ENCODE data around the gene HYCC1.
A peak's percentile ranks its signal among the peaks of the same experiment; 100 is the strongest.

HYCC1 gene

GRCh38 chr7:23024454-23024853 is 10.5 kb upstream of the HYCC1 start:
- DNase-seq (ENCODE audit: insufficient read length, low spot score) (no peak), FAIRE-seq (no peak)
- no peak for TF ChIP-seq POLR2A (IDR thresholded peaks at IDR 0.05; ENCODE audit: low read depth, low read length)

- DNase-seq (ENCODE audit: insufficient read length, low spot score) (no peak), FAIRE-seq (no peak)
- no peak for TF ChIP-seq POLR2A (IDR thresholded peaks at IDR 0.05; ENCODE audit: low read depth, low read length)
These were observed 8.9 kb upstream of the HYCC1 start for GRCh38 chr7:23022851-23023250.

DNA sequence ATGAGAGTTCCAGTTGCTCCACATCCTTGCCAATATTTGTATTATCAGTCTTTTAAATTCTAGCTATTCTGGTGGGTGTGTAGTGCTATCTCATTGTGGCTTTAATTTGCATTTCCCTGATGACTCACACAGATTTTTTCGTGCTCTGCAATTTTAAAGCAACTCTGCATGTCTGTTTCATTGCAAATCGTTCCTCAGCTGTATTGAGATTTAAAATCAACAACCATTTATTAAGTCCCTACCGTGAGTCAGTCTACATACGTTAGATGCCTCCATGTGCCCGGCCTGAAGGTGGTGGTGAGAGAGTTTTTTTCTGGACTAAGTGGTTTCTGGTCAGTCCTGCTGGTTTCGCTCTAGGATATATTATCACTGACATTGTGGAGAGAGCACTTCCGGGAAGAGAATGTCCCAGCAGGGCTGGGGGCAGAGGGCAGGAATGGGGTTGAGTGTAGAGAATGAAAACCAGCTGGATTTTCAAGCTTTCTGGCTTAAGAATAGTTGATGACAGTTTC is 8.4 kb upstream of the HYCC1 start:
- TF ChIP-seq POLR2A (IDR thresholded peaks at IDR 0.05; ENCODE audit: low read depth, low read length): no peak
- no peak for DNase-seq (ENCODE audit: insufficient read length, low spot score)

DNA sequence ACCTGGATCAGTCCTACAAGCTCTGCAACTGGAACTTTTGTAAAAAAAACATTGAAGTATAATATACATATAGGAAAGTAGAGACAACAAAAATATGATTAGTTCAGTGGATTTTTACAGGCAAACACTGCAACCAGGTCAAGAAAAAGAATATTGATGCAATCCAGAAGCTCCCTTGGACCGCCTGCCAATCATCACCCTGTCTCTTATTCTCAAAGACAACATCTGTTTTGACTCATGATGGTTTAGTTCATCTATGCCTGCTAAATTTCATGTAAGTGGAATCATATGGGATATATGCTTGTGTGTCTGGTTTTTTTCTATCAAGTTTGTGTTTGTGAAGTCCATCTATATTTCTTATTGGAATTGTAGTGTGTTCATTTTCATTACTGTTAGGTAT is 7.7 kb upstream of the HYCC1 start:
- no peak for FAIRE-seq
- no peak for TF ChIP-seq POLR2A (IDR thresholded peaks at IDR 0.05; ENCODE audit: low read depth, low read length)
- DNase-seq (ENCODE audit: insufficient read length, low spot score): no peak

More for the DNA sequence above, 8.4 kb upstream of the HYCC1 start:
- FAIRE-seq: no peak

DNA sequence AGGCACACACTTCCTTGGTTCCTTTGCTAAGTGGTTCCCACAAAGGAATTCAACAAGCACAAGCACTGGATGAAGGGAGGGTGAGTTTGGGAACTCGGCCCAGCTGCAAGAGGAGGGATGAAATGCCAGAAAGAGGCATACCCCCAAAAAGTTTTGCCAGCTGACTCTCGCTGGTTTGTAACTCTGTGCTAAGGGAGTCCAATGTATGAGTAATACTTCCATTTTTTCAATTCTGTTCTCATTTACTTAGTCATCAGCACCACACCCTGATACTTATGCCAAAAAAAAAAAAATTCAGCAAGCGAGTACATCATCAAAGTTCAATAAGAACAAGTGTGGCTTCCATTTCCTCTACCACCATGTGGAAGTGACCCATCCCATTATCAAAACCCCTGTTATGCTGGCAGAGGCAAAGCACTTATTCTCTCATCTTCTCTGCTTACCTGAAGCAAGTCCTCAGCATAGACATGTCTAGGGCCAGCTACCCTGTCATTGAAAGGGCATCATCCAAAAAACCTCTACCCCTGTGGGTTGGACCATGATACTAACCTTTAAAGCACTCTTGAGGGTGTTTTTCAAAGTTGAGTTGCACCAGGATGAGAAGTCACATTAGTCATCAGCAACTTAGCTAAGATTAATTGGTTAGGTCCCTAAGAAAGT is 6.9 kb upstream of the HYCC1 start:
- DNase-seq (ENCODE audit: insufficient read length, low spot score): peak; percentile 79

GRCh38 chr7:23018750-23019149 is 4.8 kb upstream of the HYCC1 start:
- TF ChIP-seq POLR2A (IDR thresholded peaks at IDR 0.05; ENCODE audit: low read depth, low read length): no peak
- DNase-seq (ENCODE audit: insufficient read length, low spot score): no peak
- FAIRE-seq: no peak

More for the DNA sequence above, 6.9 kb upstream of the HYCC1 start:
- peak; percentile 86 for FAIRE-seq
- TF ChIP-seq POLR2A (IDR thresholded peaks at IDR 0.05; ENCODE audit: low read depth, low read length): no peak

DNA sequence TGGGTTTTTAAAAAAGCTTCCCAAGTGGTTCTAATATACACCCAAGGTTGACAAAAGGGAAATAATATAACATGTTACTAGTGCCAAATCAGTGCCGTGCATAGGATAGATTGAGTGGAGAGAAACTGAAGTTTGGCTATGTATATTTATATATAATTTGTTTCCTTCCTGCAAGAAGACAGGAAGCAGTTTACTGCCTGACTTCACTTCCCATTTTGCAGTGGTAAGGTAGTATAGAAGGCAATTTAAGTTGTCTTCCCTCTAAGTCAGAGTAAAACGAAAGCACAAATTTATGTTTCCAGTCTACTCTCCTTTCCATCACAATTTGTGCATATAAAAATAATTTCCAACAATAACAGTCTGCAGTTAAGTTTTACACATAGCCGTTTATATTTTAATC is 3.4 kb upstream of the HYCC1 start:
- no peak for TF ChIP-seq POLR2A (IDR thresholded peaks at IDR 0.05; ENCODE audit: low read depth, low read length)
- DNase-seq (ENCODE audit: insufficient read length, low spot score): no peak
- FAIRE-seq: no peak

- FAIRE-seq: no peak
- DNase-seq (ENCODE audit: insufficient read length, low spot score): no peak
- no peak for TF ChIP-seq POLR2A (IDR thresholded peaks at IDR 0.05; ENCODE audit: low read depth, low read length)
These were observed 2.7 kb upstream of the HYCC1 start for GRCh38 chr7:23016345-23017253.

- TF ChIP-seq POLR2A (IDR thresholded peaks at IDR 0.05; ENCODE audit: low read depth, low read length): no peak
- no peak for FAIRE-seq
- DNase-seq (ENCODE audit: insufficient read length, low spot score): no peak
These were observed 751 bp upstream of the HYCC1 start for GRCh38 chr7:23014681-23015080.

GRCh38 chr7:23012908-23013714 is 819 bp downstream of the HYCC1 start:
- DNase-seq (ENCODE audit: insufficient read length, low spot score) (peak; percentile 40), FAIRE-seq (no peak)
- 0 out of 2 replicates have a peak, but pooled peaks have one; percentile 14 for TF ChIP-seq POLR2A (IDR thresholded peaks at IDR 0.05; ENCODE audit: low read depth, low read length)

GRCh38 chr7:23012186-23012585 is 1.7 kb downstream of the HYCC1 start:
- FAIRE-seq: no peak

GRCh38 chr7:23011222-23011924 is 2.6 kb downstream of the HYCC1 start:
- DNase-seq (ENCODE audit: insufficient read length, low spot score) (no peak), FAIRE-seq (peak; percentile 43)
- no peak for TF ChIP-seq POLR2A (IDR thresholded peaks at IDR 0.05; ENCODE audit: low read depth, low read length)

More at GRCh38 chr7:23012186-23012585, 1.7 kb downstream of the HYCC1 start:
- TF ChIP-seq POLR2A (IDR thresholded peaks at IDR 0.05; ENCODE audit: low read depth, low read length): no peak
- no peak for DNase-seq (ENCODE audit: insufficient read length, low spot score)

- FAIRE-seq: no peak
- no peak for DNase-seq (ENCODE audit: insufficient read length, low spot score)
- TF ChIP-seq POLR2A (IDR thresholded peaks at IDR 0.05; ENCODE audit: low read depth, low read length): no peak
These were observed 4.6 kb downstream of the HYCC1 start for GRCh38 chr7:23009303-23009702.

Measured in H54 (cell line).